ENCODE measurements around the gene TMEM270. TPM values are rescaled to one million over a fixed set of nuclear protein-coding genes. Genes with fewer than 3 reads are reported as not detected.

The TMEM270 gene
- total RNA-seq, 6 donors from 2014 or later: not detected

GRCh38 chr7:73824986-73825385 lies 36.0 kb upstream of the TMEM270 start:
- H3K4me3 ChIP-seq: no peak overlapping the region
- H3K27ac ChIP-seq: peak overlapping the region in 2 of 4 donors; percentile 9 to 90
- H3K36me3 ChIP-seq: no peaks in the 10 kb centered on the region
- H3K4me1 ChIP-seq: peaks cover 34 to 55% (median 42%) of the 10 kb centered on the region in 4 donors
- ATAC-seq (ENCODE audit: low FRiP score in 2 of 2) (no peak), DNase-seq (peak; percentile 69 to 85)
- WGBS, 2 donors: 75 to 90% methylated on average over 4 to 9 of the region's 9 CpGs
- H3K27me3 ChIP-seq: no peaks in the 10 kb centered on the region
- TF ChIP-seq POLR2AphosphoS5 (IDR thresholded peaks at IDR 0.05) (no peak), EP300 (IDR thresholded peaks at IDR 0.05) (peak in 1 of 4 donors; percentile 8), CTCF (IDR thresholded peaks at IDR 0.05) (no peak), POLR2A (IDR thresholded peaks at IDR 0.05) (peak in 1 of 4 donors; percentile 21)
- H3K9me3 ChIP-seq: no peaks in the 10 kb centered on the region

- peak in 2 of 4 donors; percentile 30 to 40 for TF ChIP-seq EP300 (IDR thresholded peaks at IDR 0.05)
- peak; percentile 20 to 47 for TF ChIP-seq POLR2AphosphoS5 (IDR thresholded peaks at IDR 0.05)
- TF ChIP-seq CTCF (IDR thresholded peaks at IDR 0.05): no peak
- ATAC-seq (ENCODE audit: low FRiP score in 2 of 2) (peak; percentile 21 to 86), DNase-seq (peak in 1 of 2 donors; percentile 87)
- peak overlapping the region in 1 of 4 donors; percentile 12 for H3K4me3 ChIP-seq
- no peaks in the 10 kb centered on the region for H3K27me3 ChIP-seq
- peaks cover 35 to 56% (median 49%) of the 10 kb centered on the region in 4 donors for H3K4me1 ChIP-seq
- WGBS, 2 donors: 22 to 24% methylated on average over 4 to 8 of the region's 11 CpGs
- peak overlapping the region; percentile 74 to 90 (median 88) for H3K27ac ChIP-seq
- no peaks in the 10 kb centered on the region for H3K9me3 ChIP-seq
- no peaks in the 10 kb centered on the region for H3K36me3 ChIP-seq
These were observed 33.3 kb upstream of the TMEM270 start for GRCh38 chr7:73827567-73828106.

- 55 to 76% methylated on average over 11 to 14 of the region's 14 CpGs for WGBS, 2 donors
- Histone ChIP-seq H3K4me1 (peaks cover 35 to 57% (median 48%) of the 10 kb centered on the region in 4 donors), H3K4me3 (peak overlapping the region in 1 of 4 donors; percentile 12), H3K27ac (peak overlapping the region; percentile 74 to 90 (median 88)), H3K36me3 (no peaks in the 10 kb centered on the region), H3K9me3 (no peaks in the 10 kb centered on the region), H3K27me3 (no peaks in the 10 kb centered on the region)
- DNase-seq: peak; percentile 48 to 87
- TF ChIP-seq POLR2A (IDR thresholded peaks at IDR 0.05): peak in 1 of 4 donors; percentile 71
- peak in 1 of 2 donors; percentile 26 for TF ChIP-seq POLR2AphosphoS5 (IDR thresholded peaks at IDR 0.05)
- TF ChIP-seq CTCF (IDR thresholded peaks at IDR 0.05): no peak
- peak in 3 of 4 donors; percentile 2 to 77 (median 29) for TF ChIP-seq EP300 (IDR thresholded peaks at IDR 0.05)
- peak; percentile 49 to 78 for ATAC-seq (ENCODE audit: low FRiP score in 2 of 2)
These were observed 32.7 kb upstream of the TMEM270 start for GRCh38 chr7:73828107-73828803.

- Histone ChIP-seq H3K27me3 (no peaks in the 10 kb centered on the region), H3K9me3 (no peaks in the 10 kb centered on the region), H3K4me3 (no peak overlapping the region), H3K27ac (peak overlapping the region; percentile 74 to 90 (median 88)), H3K36me3 (no peaks in the 10 kb centered on the region), H3K4me1 (peaks cover 35 to 62% (median 49%) of the 10 kb centered on the region in 4 donors)
- ATAC-seq (ENCODE audit: low FRiP score in 2 of 2) (no peak), DNase-seq (no peak)
- WGBS, 2 donors: 76 to 81% methylated on average over 5 of the region's 5 CpGs
- TF ChIP-seq CTCF (IDR thresholded peaks at IDR 0.05): no peak
- TF ChIP-seq EP300 (IDR thresholded peaks at IDR 0.05): no peak
- TF ChIP-seq POLR2AphosphoS5 (IDR thresholded peaks at IDR 0.05): no peak
- TF ChIP-seq POLR2A (IDR thresholded peaks at IDR 0.05): no peak
These were observed 32.0 kb upstream of the TMEM270 start for GRCh38 chr7:73828972-73829371.
